Parathyroid adenoma (tissue), 2 donors: Measurements from ENCODE around the gene ZNF79.

Experiments used
- H2AFZ ChIP-seq: fragments of 300-600 bp; sonication (generic); one replicate; pipeline ENCODE4 v1.7.0; 2017; ENCODE audit warnings: antibody characterized with exemption, mild to moderate bottlenecking
- H3K27ac ChIP-seq: fragments of 300-600 bp; sonication (generic); one replicate; pipeline ENCODE4 v1.7.0; 2017
- H3K27me3 ChIP-seq: fragments of 300-600 bp; sonication (generic); one replicate; pipeline ENCODE4 v1.7.0; 2017; ENCODE audit warnings: low read length; ENCODE audit not compliant: control insufficient read depth, insufficient read depth
- H3K36me3 ChIP-seq: fragments of 300-600 bp; sonication (generic); one replicate; pipeline ENCODE4 v1.7.0; 2017; ENCODE audit warnings: low read length; ENCODE audit not compliant: control insufficient read depth, insufficient read depth
- H3K4me1 ChIP-seq: fragments of 300-600 bp; sonication (generic); one replicate; pipeline ENCODE4 v1.7.0; 2017; ENCODE audit warnings: control low read depth
- H3K4me2 ChIP-seq: fragments of 300-600 bp; sonication (generic); one replicate; pipeline ENCODE4 v1.7.0; 2017; ENCODE audit warnings: low read length
- H3K4me3 ChIP-seq: fragments of 300-600 bp; sonication (generic); one replicate; pipeline ENCODE4 v1.7.0; 2017; ENCODE audit warnings: low read depth, low read length
- H3K79me2 ChIP-seq: fragments of 300-600 bp; sonication (generic); one replicate; pipeline ENCODE4 v1.7.0; 2017; ENCODE audit warnings: control low read depth
- H3K9ac ChIP-seq: fragments of 300-600 bp; sonication (generic); one replicate; pipeline ENCODE4 v1.7.0; 2017; ENCODE audit warnings: mild to moderate bottlenecking
- H3K9me3 ChIP-seq: fragments of 300-600 bp; sonication (generic); one replicate; pipeline ENCODE4 v1.7.0; 2017; ENCODE audit warnings: low read length; ENCODE audit not compliant: control insufficient read depth
- CTCF ChIP-seq: fragments of 300-600 bp; sonication (generic); IDR thresholded peaks from one replicate; pipeline ENCODE4 v1.7.0; 2017; ENCODE audit warnings: antibody characterized with exemption, mild to moderate bottlenecking
- donor health status: primary hyperparathyroidism.

The ZNF79 gene

GRCh38 chr9:127389381-127390247 is 34.6 kb upstream of the ZNF79 start:
- no peaks in the 10 kb centered on the region for H3K27me3 ChIP-seq

GRCh38 chr9:127390248-127390545 is 34.0 kb upstream of the ZNF79 start:
- H3K4me1 ChIP-seq: no peaks in the 10 kb centered on the region
- no peak overlapping the region for H2AFZ ChIP-seq
- no peak overlapping the region for H3K9ac ChIP-seq
- H3K79me2 ChIP-seq: no peaks in the 10 kb centered on the region
- H3K27me3 ChIP-seq: no peaks in the 10 kb centered on the region
- no peaks in the 10 kb centered on the region for H3K9me3 ChIP-seq
- H3K4me2 ChIP-seq: no peak overlapping the region
- no peak for TF ChIP-seq CTCF
- no peak overlapping the region for H3K27ac ChIP-seq
- H3K4me3 ChIP-seq: no peak overlapping the region
- H3K36me3 ChIP-seq: no peaks in the 10 kb centered on the region

More at GRCh38 chr9:127389381-127390247, 34.6 kb upstream of the ZNF79 start:
- Histone ChIP-seq H3K36me3 (no peaks in the 10 kb centered on the region), H3K4me2 (no peak overlapping the region), H3K9ac (no peak overlapping the region), H3K27ac (no peak overlapping the region), H2AFZ (no peak overlapping the region), H3K4me1 (no peaks in the 10 kb centered on the region), H3K4me3 (no peak overlapping the region), H3K79me2 (no peaks in the 10 kb centered on the region), H3K9me3 (no peaks in the 10 kb centered on the region)
- no peak for TF ChIP-seq CTCF

GRCh38 chr9:127390563-127390962 is 33.6 kb upstream of the ZNF79 start:
- Histone ChIP-seq H3K4me1 (no peaks in the 10 kb centered on the region), H3K27ac (no peak overlapping the region)

GRCh38 chr9:127392166-127392565 is 32.0 kb upstream of the ZNF79 start:
- Histone ChIP-seq H3K9ac (no peak overlapping the region), H2AFZ (no peak overlapping the region), H3K4me2 (no peak overlapping the region), H3K9me3 (no peaks in the 10 kb centered on the region), H3K27me3 (no peaks in the 10 kb centered on the region), H3K4me1 (no peaks in the 10 kb centered on the region), H3K4me3 (no peak overlapping the region), H3K36me3 (no peaks in the 10 kb centered on the region), H3K27ac (no peak overlapping the region), H3K79me2 (no peaks in the 10 kb centered on the region)
- no peak for TF ChIP-seq CTCF

More at GRCh38 chr9:127390563-127390962, 33.6 kb upstream of the ZNF79 start:
- Histone ChIP-seq H3K36me3 (no peaks in the 10 kb centered on the region), H3K27me3 (no peaks in the 10 kb centered on the region), H3K4me3 (no peak overlapping the region), H3K9me3 (no peaks in the 10 kb centered on the region), H3K9ac (no peak overlapping the region), H2AFZ (no peak overlapping the region), H3K79me2 (no peaks in the 10 kb centered on the region), H3K4me2 (no peak overlapping the region)
- no peak for TF ChIP-seq CTCF

- no peak for TF ChIP-seq CTCF
- Histone ChIP-seq H3K4me1 (no peaks in the 10 kb centered on the region), H3K27ac (no peak overlapping the region), H3K4me2 (no peak overlapping the region), H3K4me3 (no peak overlapping the region), H3K79me2 (no peaks in the 10 kb centered on the region), H3K36me3 (no peaks in the 10 kb centered on the region), H3K9ac (no peak overlapping the region), H3K27me3 (no peaks in the 10 kb centered on the region), H3K9me3 (no peaks in the 10 kb centered on the region), H2AFZ (no peak overlapping the region)
Measured at GRCh38 chr9:127392976-127393375, 31.2 kb upstream of the ZNF79 start.
